Stimulated activated CD8-positive, alpha-beta memory T cell treated with anti-CD3 and anti-CD28 coated beads, Interleukin-2, amount 100 ng/mL, for 48 hours (primary cell): ENCODE measurements around the gene IQGAP2.
"Not testable (repeated sequence)": the region's sequence is repeated elsewhere in the genome, so short reads cannot be mapped to it uniquely, and the experiment has no call there.

ENCODE experiments used
- DNase-seq, 2 donors: peaks; one replicate each; pipeline ENCODE4 v3.0.0-alpha.2; 2020; ENCODE audit warnings: low read depth in 2 of 2

The IQGAP2 gene

GRCh38 chr5:76716456-76717157 is 313.5 kb downstream of the IQGAP2 start:
- DNase-seq = no peak

GRCh38 chr5:76717222-76718083 is 314.4 kb downstream of the IQGAP2 start:
- DNase-seq = no peak

GRCh38 chr5:76718381-76718832 is 315.3 kb downstream of the IQGAP2 start:
- no peak for DNase-seq

GRCh38 chr5:76718880-76719279 is 315.8 kb downstream of the IQGAP2 start:
- DNase-seq = no peak

GRCh38 chr5:76720988-76721569 is 318.0 kb downstream of the IQGAP2 start:
- no peak for DNase-seq

GRCh38 chr5:76723266-76723665 is 320.2 kb downstream of the IQGAP2 start:
- DNase-seq = no peak

- DNase-seq = no peak
These were observed 320.8 kb downstream of the IQGAP2 start for GRCh38 chr5:76723906-76724305.

GRCh38 chr5:76724871-76725270 is 321.8 kb downstream of the IQGAP2 start:
- no peak for DNase-seq

GRCh38 chr5:76728965-76729364 is 325.9 kb downstream of the IQGAP2 start:
- DNase-seq = no peak

- no peak for DNase-seq
These were observed 326.5 kb downstream of the IQGAP2 start for GRCh38 chr5:76729373-76730290.

GRCh38 chr5:76732405-76733048 is 329.4 kb downstream of the IQGAP2 start:
- no peak for DNase-seq

- no peak for DNase-seq
These were observed 329.9 kb downstream of the IQGAP2 start for GRCh38 chr5:76733049-76733417.

GRCh38 chr5:76735762-76736545 is 332.9 kb downstream of the IQGAP2 start:
- no peak for DNase-seq

GRCh38 chr5:76736679-76737556 is 333.8 kb downstream of the IQGAP2 start:
- no peak for DNase-seq

GRCh38 chr5:76737846-76738245 is 334.8 kb downstream of the IQGAP2 start:
- no peak for DNase-seq

GRCh38 chr5:76741506-76741905 is 338.4 kb downstream of the IQGAP2 start:
- DNase-seq = not testable (repeated sequence)

- DNase-seq = no peak
These were observed 339.5 kb downstream of the IQGAP2 start for GRCh38 chr5:76742583-76742982.

GRCh38 chr5:76744632-76745031 is 341.5 kb downstream of the IQGAP2 start:
- DNase-seq = no peak

GRCh38 chr5:76745670-76746069 is 342.6 kb downstream of the IQGAP2 start:
- DNase-seq = no peak
